Mesenchymal stem cell (in vitro differentiated cells and primary cell): ENCODE data around the gene NTMT2.
A peak's percentile ranks its signal among the peaks of the same experiment; 100 is the strongest.
"Not testable (repeated sequence)": the region's sequence is repeated elsewhere in the genome, so short reads cannot be mapped to it uniquely, and the experiment has no call there.

Experiments used
- DNase-seq: peaks from one replicate; pipeline ENCODE4 v3.0.0-alpha.2; 2013
- H2AFZ ChIP-seq: one replicate; pipeline ENCODE4 v1.6.1; 2013; ENCODE audit warnings: low read depth, mild to moderate bottlenecking, control low read depth, inconsistent platforms, low read length, moderate library complexity
- H2AK5ac ChIP-seq: 2 replicates; pipeline ENCODE4 v1.6.1; 2013; ENCODE audit warnings: low read length, moderate library complexity, mild to moderate bottlenecking, inconsistent platforms; ENCODE audit not compliant: severe bottlenecking
- H2BK120ac ChIP-seq: one replicate; pipeline ENCODE4 v1.6.1; 2013; ENCODE audit warnings: low read depth, mild to moderate bottlenecking, inconsistent platforms, low read length, moderate library complexity
- H2BK12ac ChIP-seq, 2 experiments: one replicate each; pipeline ENCODE4 v1.6.1; 2013; ENCODE audit warnings: inconsistent platforms in 2 of 2, low read length in 2 of 2, mild to moderate bottlenecking in 2 of 2, moderate library complexity in 2 of 2, control low read depth in 1 of 2
- H2BK15ac ChIP-seq: one replicate; pipeline ENCODE4 v1.6.1; 2013; ENCODE audit warnings: mild to moderate bottlenecking, low read depth, inconsistent platforms; ENCODE audit not compliant: poor library complexity, severe bottlenecking
- H2BK5ac ChIP-seq: 2 replicates; pipeline ENCODE4 v1.6.1; 2013; ENCODE audit warnings: low read depth, mild to moderate bottlenecking, low read length, control low read depth, inconsistent platforms; ENCODE audit not compliant: poor library complexity, severe bottlenecking
- H3K14ac ChIP-seq, 2 experiments: one replicate each; pipeline ENCODE4 v1.6.1; 2013; ENCODE audit warnings: inconsistent platforms in 2 of 2, low read length in 2 of 2, control low read depth in 1 of 2, mild to moderate bottlenecking in 1 of 2, moderate library complexity in 1 of 2
- H3K18ac ChIP-seq, 2 experiments: one replicate each; pipeline ENCODE4 v1.6.1; 2013; ENCODE audit warnings: inconsistent platforms in 2 of 2, low read length in 2 of 2, control low read depth in 1 of 2, low read depth in 1 of 2, mild to moderate bottlenecking in 1 of 2
- H3K23ac ChIP-seq, 2 experiments: one replicate each; pipeline ENCODE4 v1.6.1; 2013; ENCODE audit warnings: inconsistent platforms in 2 of 2, low read length in 2 of 2, mild to moderate bottlenecking in 2 of 2, moderate library complexity in 2 of 2, control low read depth in 1 of 2
- H3K27ac ChIP-seq: 2 replicates; pipeline ENCODE4 v1.5.1; 2013; ENCODE audit warnings: mild to moderate bottlenecking, moderate library complexity, low read length, control low read depth, inconsistent platforms; ENCODE audit not compliant: poor library complexity, severe bottlenecking
- H3K27me3 ChIP-seq, 2 experiments: 2 replicates each; pipeline versions ENCODE4 v1.6.1 to v1.7.0; 2013; ENCODE audit warnings: low read length in 2 of 2, mild to moderate bottlenecking in 2 of 2, moderate library complexity in 2 of 2, control low read depth in 1 of 2, inconsistent platforms in 1 of 2; ENCODE audit not compliant: control insufficient read depth in 1 of 2, insufficient read depth in 1 of 2
- H3K36me3 ChIP-seq, 2 experiments: 2 replicates each; pipeline versions ENCODE4 v1.6.1 to v1.7.0; 2013; ENCODE audit warnings: low read length in 2 of 2, control low read depth in 1 of 2, inconsistent platforms in 1 of 2, low read depth in 1 of 2, mild to moderate bottlenecking in 1 of 2; ENCODE audit not compliant: insufficient read depth in 2 of 2, control insufficient read depth in 1 of 2
- H3K4ac ChIP-seq, 2 experiments: one replicate each; pipeline ENCODE4 v1.6.1; 2013; ENCODE audit warnings: inconsistent platforms in 2 of 2, low read length in 2 of 2, mild to moderate bottlenecking in 2 of 2, moderate library complexity in 2 of 2, control low read depth in 1 of 2, low read depth in 1 of 2
- H3K4me1 ChIP-seq: 2 replicates; pipeline ENCODE4 v1.6.1; 2013; ENCODE audit warnings: low read depth, low read length, control low read depth; ENCODE audit not compliant: control insufficient read depth, insufficient read depth
- H3K4me2 ChIP-seq: 2 replicates; pipeline ENCODE4 v1.6.1; 2013; ENCODE audit warnings: low read length, mild to moderate bottlenecking, inconsistent platforms; ENCODE audit not compliant: poor library complexity, severe bottlenecking
- H3K4me3 ChIP-seq, 2 experiments: 2 replicates each; pipeline versions ENCODE4 v1.5.1 to v1.7.0; 2013; ENCODE audit warnings: low read length in 2 of 2, mild to moderate bottlenecking in 2 of 2, control low read depth in 1 of 2, low read depth in 1 of 2; ENCODE audit not compliant: insufficient read depth in 1 of 2
- H3K79me1 ChIP-seq: replicated peaks from 2 replicates; pipeline ENCODE4 v1.6.1; 2013; ENCODE audit warnings: mild to moderate bottlenecking, control low read depth, low read length, inconsistent platforms; ENCODE audit not compliant: poor library complexity, severe bottlenecking
- H3K9ac ChIP-seq: 2 replicates; pipeline ENCODE4 v1.7.0; 2013; ENCODE audit warnings: mild to moderate bottlenecking, low read length, moderate library complexity
- H3K9me3 ChIP-seq: 2 replicates; pipeline ENCODE4 v1.7.0; 2013; ENCODE audit warnings: mild to moderate bottlenecking, low read length; ENCODE audit not compliant: control insufficient read depth
- H4K8ac ChIP-seq: one replicate; pipeline ENCODE4 v1.6.1; 2013; ENCODE audit warnings: inconsistent platforms, mild to moderate bottlenecking, low read length, moderate library complexity
- H4K91ac ChIP-seq: one replicate; pipeline ENCODE4 v1.6.1; 2013; ENCODE audit warnings: mild to moderate bottlenecking, low read length, inconsistent platforms
- WGBS: methylation state at CpG from one replicate; pipeline ENCODE4 v1.1.7; 2013; ENCODE audit warnings: mixed read lengths; 5-methylcytosine and 5-hydroxymethylcytosine counted together

NTMT2 gene

DNA sequence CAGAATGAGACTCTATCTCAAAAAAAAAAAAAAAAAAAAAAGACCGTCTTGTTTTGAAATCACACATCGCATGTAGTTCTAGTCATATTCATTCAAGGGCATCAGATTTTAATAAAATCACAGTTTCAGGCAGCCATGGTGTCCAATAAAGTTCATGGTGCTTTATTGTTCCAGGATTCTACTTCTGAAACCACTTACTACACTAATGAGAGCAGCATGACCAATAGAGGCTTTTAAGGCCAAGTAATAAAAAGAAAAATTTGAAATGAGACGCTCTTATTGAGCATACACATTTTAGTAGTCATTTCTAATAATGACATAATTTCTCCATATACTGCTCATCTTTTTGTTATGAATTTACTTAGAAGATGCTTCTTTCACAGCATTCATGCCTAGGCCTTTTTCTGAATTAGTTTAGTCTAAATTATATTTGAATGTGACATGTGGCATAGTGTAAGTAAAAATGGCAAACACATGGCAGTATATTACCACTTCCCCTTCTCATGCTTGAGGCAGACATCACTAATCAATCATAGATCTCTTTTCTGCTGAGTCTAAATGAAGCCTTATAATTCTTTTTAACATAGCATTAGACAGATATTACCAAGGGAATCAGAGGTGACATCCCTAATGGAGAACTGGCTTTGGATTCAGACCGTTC lies 18.5 kb downstream of the NTMT2 start:
- Histone ChIP-seq H2BK5ac (no peak overlapping the region), H3K18ac (no peak overlapping the region), H3K4me1 (peaks cover 2% of the 10 kb centered on the region), H2AFZ (no peak overlapping the region), H3K27me3 (no peaks in the 10 kb centered on the region), H3K4me2 (no peak overlapping the region), H3K36me3 (no peaks in the 10 kb centered on the region), H2BK12ac (no peak overlapping the region), H3K23ac (no peak overlapping the region), H3K9ac (no peak overlapping the region), H2BK120ac (no peak overlapping the region), H3K27ac (no peak overlapping the region), H2AK5ac (no peak overlapping the region), H3K4ac (no peak overlapping the region), H2BK15ac (no peak overlapping the region), H3K4me3 (no peak overlapping the region), H4K8ac (no peak overlapping the region), H3K14ac (no peak overlapping the region), H4K91ac (no peak overlapping the region), H3K9me3 (no peaks in the 10 kb centered on the region), H3K79me1 (no peaks in the 10 kb centered on the region)
- DNase-seq, result no peak
- WGBS, result no CpG with 5 or more reads among the region's 4 CpGs

DNA sequence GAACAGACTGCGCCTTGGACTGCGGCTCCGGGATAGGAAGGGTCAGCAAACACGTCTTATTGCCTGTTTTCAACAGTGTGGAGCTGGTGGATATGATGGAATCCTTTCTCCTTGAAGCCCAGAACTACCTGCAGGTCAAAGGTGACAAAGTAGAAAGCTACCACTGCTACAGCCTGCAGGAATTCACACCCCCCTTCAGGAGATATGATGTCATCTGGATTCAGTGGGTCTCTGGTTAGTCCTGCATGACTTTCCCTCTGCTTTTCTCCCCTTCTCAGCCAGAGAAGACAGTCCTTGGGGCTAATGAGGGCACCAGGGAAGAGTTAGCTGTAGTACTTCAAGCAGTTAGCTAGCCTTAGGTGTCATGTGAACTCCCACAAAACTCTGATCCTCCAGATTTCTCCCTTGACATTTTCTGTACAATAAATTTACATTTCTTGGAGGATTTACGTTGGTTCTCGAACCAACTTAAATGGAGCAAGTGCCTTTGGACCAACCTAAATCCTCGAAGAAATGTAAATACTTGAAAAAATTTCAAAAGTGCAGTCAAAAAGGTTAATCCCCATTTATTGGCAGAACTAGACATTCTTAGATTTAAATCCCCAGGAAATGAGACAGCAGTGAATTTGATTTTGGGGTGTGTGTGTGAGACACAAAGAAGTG lies 20.9 kb downstream of the NTMT2 start:
- peaks cover 6% of the 10 kb centered on the region for H3K9me3 ChIP-seq
- no peak overlapping the region for H3K27ac ChIP-seq
- H3K23ac ChIP-seq, result no peak overlapping the region
- H3K4me2 ChIP-seq, result no peak overlapping the region
- no peak overlapping the region for H2BK12ac ChIP-seq
- no peak for DNase-seq
- H2BK5ac ChIP-seq, result no peak overlapping the region
- no peak overlapping the region for H3K4me3 ChIP-seq
- H3K36me3 ChIP-seq, result no peaks in the 10 kb centered on the region
- H3K9ac ChIP-seq, result no peak overlapping the region
- H3K79me1 ChIP-seq, result no peaks in the 10 kb centered on the region
- no peak overlapping the region for H2BK15ac ChIP-seq
- peaks cover 2% of the 10 kb centered on the region for H3K4me1 ChIP-seq
- no peak overlapping the region for H3K14ac ChIP-seq
- no peak overlapping the region for H4K91ac ChIP-seq
- H3K27me3 ChIP-seq, result no peaks in the 10 kb centered on the region
- H2AFZ ChIP-seq, result no peak overlapping the region
- peak overlapping the region in 1 of 2 experiments; percentile 34 for H3K18ac ChIP-seq
- WGBS, result 95% methylated on average over 6 of the region's 7 CpGs
- no peak overlapping the region for H2BK120ac ChIP-seq
- H2AK5ac ChIP-seq, result no peak overlapping the region
- H3K4ac ChIP-seq, result no peak overlapping the region
- no peak overlapping the region for H4K8ac ChIP-seq

DNA sequence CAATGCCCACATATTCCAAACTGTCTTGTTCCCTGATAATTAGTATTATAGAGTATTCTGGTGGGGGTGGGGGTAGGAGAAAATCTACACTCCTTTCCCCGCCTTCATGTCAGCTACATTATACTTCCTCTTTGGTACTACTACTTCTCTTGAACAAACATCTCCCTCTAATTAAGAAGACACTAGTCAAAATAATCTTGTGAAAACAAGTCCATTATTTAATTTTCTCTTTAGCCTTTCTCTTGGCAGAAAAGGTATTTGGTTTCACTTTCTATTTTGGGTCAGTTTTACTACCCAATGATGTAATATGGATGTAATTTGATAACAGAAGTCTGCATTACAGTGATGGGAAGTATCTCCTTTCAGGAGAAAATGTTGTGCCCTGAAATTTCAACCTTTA lies 22.5 kb downstream of the NTMT2 start:
- no peak overlapping the region for H3K18ac ChIP-seq
- no peaks in the 10 kb centered on the region for H3K36me3 ChIP-seq
- H3K4ac ChIP-seq, result no peak overlapping the region
- no peak overlapping the region for H3K4me2 ChIP-seq
- no peak overlapping the region for H2AK5ac ChIP-seq
- peaks cover 2% of the 10 kb centered on the region for H3K4me1 ChIP-seq
- H2BK15ac ChIP-seq, result no peak overlapping the region
- H3K27ac ChIP-seq, result no peak overlapping the region
- H4K8ac ChIP-seq, result no peak overlapping the region
- H3K23ac ChIP-seq, result no peak overlapping the region
- H3K4me3 ChIP-seq, result no peak overlapping the region
- H2BK120ac ChIP-seq, result no peak overlapping the region
- H2BK12ac ChIP-seq, result no peak overlapping the region
- no peaks in the 10 kb centered on the region for H3K79me1 ChIP-seq
- DNase-seq, result peak; percentile 53
- H4K91ac ChIP-seq, result no peak overlapping the region
- peaks cover 6% of the 10 kb centered on the region for H3K9me3 ChIP-seq
- no peaks in the 10 kb centered on the region for H3K27me3 ChIP-seq
- WGBS, result no CpG with 5 or more reads among the region's 1 CpG
- no peak overlapping the region for H2AFZ ChIP-seq
- H3K14ac ChIP-seq, result no peak overlapping the region
- H2BK5ac ChIP-seq, result no peak overlapping the region
- peak overlapping the region; percentile 65 for H3K9ac ChIP-seq

DNA sequence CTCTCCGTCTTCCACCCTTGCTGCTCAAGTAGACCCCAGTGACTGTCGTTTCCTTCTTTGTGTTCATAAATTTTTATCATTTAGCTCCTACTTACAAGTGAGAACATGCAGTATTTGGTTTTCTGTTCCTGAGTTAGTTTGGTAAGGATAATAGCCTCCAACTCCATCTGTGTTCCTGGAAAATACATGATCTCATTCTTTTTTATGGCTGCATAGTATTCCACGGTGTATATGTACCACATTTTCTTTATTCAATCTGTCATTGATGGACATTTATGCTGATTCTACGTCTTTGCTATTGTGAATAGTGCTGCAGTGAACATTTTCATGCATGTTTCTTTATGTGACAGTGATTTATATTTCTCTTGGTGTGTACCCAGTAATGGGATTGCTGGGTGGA lies 24.8 kb downstream of the NTMT2 start:
- H3K9me3 ChIP-seq, H4K91ac ChIP-seq, H3K18ac ChIP-seq, H3K4me1 ChIP-seq, H3K4me3 ChIP-seq, H2BK12ac ChIP-seq, H2BK120ac ChIP-seq, H3K27ac ChIP-seq, H3K9ac ChIP-seq, H3K79me1 ChIP-seq, DNase-seq, H3K23ac ChIP-seq, H3K36me3 ChIP-seq, H2BK15ac ChIP-seq, H3K27me3 ChIP-seq, H2AFZ ChIP-seq, H2AK5ac ChIP-seq, H2BK5ac ChIP-seq, H3K4ac ChIP-seq, H3K4me2 ChIP-seq, H4K8ac ChIP-seq, H3K14ac ChIP-seq: not testable (repeated sequence)
- 69% methylated on average over 2 of the region's 4 CpGs for WGBS
